Fibroblast of gingiva (primary cell): ENCODE data around the gene BBLN.

ENCODE experiments used
- DNase-seq: peaks from one replicate; pipeline ENCODE4 v3.0.0-alpha.2; 2011; ENCODE audit warnings: low read depth

BBLN gene

DNA sequence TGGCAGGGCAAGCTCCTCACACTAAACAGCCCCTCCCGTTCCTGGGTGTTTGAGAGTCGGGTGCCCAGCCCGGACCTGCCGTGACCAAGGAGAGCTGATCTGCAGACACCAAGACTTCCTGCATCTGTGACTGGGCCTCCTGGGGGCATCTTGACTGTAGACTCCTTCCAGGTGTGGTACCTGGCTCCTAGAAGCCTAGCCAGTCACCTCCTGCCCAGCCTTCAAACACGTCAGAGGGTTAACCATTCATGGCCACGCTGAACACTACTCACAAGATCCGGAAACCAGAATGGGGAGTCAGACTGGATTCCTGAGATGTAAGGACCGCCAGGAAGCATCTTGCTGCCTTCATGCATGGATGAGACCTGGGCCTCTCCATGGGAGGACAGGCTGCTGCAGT, 14.5 kb upstream of the BBLN start:
- no peak for DNase-seq

GRCh38 chr9:128145951-128146351, 14.1 kb upstream of the BBLN start:
- DNase-seq, result no peak

GRCh38 chr9:128146591-128147120, 13.4 kb upstream of the BBLN start:
- no peak for DNase-seq

GRCh38 chr9:128148509-128149000, 11.5 kb upstream of the BBLN start:
- DNase-seq, result no peak

- DNase-seq, result no peak
Measured at GRCh38 chr9:128149001-128149701, 10.9 kb upstream of the BBLN start, which contains the start of gene LCN2. LCN2 (plus strand) TSS chr9:128149453; CDS start chr9:128149526, 73 bp downstream.

- DNase-seq, result no peak
Measured at GRCh38 chr9:128149951-128150593, 10.0 kb upstream of the BBLN start.

DNA sequence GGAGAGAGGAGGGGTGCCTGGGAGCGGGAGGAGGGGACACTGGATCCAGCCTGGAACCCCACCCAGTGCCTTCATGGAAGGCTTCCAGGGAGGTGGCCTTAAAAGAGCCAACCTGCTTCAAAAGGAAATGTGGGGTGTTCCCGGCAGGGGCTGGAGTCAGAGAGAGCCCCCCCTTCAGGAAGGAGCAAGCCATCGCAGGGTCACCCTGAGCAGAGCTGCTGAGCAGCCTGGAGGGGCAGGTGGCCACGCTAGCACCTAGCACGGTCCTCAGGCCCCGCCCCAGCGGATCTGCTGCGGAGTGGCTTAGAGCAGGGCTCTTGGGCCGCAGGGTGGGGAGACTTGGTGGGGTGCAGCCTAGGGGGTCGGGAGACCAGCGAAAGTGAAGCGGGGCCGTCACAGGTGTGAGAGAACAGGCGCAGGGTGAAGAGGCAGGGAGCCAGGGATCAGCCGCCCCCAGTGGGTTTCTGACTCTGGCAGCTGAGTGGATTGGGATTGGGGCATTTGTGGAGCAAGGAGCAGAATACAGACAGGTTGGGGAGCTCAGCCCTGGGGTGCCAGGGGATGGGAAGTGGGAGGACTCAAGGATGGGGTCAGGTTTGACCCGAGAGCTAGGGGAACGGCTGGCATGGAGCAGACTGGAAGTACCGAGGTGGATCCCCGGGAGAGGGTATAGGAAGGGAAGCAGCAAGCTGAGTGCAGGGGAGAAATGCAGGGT, 9.3 kb upstream of the BBLN start:
- no peak for DNase-seq

GRCh38 chr9:128151309-128152132, 8.5 kb upstream of the BBLN start:
- DNase-seq, result no peak

GRCh38 chr9:128152133-128153059, 7.7 kb upstream of the BBLN start:
- DNase-seq, result no peak

GRCh38 chr9:128153060-128153946, 6.8 kb upstream of the BBLN start:
- no peak for DNase-seq

DNA sequence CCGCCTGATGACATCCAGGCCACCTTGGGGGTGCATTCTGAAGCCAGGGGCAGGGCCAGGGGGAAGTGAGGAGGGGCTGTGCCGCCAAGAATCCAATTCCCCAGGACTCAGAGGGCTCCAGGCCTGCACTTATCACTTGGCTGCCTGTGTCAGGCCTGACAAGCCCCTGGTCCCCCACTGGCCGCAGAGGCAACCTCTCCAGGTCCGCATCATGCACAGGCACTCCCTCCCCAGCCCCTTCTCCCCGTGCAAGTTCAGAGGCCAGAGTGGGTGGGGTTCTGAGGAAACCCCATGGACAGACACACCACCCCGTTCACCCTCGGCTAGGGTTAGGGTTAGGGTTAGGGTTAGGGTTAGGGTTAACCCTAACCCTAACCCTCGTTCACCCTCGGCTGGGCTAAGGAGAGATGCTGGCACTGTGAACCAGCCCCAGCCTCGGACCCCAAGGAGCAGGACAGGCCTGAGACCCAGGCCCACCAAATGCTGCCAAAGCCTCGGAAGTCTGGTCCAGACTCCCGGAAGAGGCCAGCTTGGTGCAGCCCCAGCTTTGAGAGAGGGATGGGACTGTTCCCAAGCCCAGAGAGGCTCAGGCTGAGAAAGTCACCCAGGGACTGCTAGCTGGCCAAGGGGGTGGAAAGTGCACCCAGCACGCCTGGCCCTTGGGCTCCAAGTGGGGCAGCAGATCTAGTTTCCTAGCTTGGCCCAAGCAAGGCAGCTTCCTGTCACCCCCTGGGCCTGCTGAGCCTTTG, 5.9 kb upstream of the BBLN start:
- no peak for DNase-seq

GRCh38 chr9:128155736-128156500, 4.1 kb upstream of the BBLN start:
- DNase-seq, result no peak

DNA sequence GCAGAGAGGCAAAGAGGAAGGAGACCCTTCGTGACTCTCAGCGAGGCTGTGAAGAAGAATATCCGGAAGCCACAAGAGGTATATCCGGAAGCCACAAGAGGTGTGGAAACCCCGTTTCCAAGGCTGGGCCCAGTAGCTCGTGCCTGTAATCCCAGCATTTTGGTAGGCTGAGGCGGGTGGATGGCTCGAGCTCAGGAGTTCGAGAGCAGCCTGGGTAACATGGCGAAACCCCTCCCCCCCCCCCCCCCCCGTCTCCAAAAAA, 612 bp upstream of the BBLN start:
- no peak for DNase-seq

GRCh38 chr9:128160603-128160987, 530 bp downstream of the BBLN start:
- DNase-seq, result no peak

GRCh38 chr9:128161215-128161902, 1.3 kb downstream of the BBLN start:
- DNase-seq, result peak; percentile 14

- peak; percentile 78 for DNase-seq
Measured at GRCh38 chr9:128162215-128163026, 2.4 kb downstream of the BBLN start.

DNA sequence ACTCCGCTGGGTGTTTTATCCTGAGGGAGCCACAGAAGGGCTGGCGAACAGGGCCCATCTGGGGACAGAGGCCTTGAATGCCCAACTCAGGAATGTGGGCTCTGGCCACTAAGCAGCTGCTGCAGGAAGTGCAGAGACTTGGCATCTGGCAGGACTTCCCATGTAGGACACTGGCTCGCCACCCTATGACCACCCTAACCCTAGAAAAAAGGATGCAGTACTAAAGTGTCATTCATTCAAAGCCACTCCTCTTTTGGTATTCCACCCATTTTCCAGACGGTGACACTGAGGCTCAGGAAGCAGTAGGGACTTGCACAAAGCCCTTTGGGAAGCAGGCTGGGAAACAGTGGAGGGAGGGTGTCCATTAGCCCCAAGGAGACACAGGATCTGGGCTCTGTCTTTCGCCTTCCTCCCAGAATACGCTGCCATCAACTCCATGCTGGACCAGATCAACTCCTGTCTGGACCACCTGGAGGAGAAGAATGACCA, 3.0 kb downstream of the BBLN start:
- no peak for DNase-seq
